ENCODE measurements around the gene MAST4.

Gene MAST4

DNA sequence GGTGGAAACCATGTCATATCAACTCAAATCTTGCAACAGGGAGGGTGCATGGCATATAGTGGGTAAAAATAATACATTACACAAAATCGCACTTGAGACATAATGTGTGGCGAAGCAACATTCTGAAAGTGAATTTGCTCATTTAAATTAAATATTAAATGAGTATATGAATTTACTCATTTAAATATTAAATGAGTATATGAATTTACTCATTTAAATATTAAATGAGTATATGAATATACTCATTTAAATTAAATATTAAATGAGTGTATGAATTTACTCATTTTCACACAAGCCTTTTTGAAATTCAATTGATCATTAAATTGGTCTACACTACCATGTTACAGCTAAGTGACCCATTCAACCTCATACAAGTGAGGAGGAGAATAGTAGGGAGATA is 10.5 kb downstream of the MAST4 start:
- no peak for DNase-seq

DNA sequence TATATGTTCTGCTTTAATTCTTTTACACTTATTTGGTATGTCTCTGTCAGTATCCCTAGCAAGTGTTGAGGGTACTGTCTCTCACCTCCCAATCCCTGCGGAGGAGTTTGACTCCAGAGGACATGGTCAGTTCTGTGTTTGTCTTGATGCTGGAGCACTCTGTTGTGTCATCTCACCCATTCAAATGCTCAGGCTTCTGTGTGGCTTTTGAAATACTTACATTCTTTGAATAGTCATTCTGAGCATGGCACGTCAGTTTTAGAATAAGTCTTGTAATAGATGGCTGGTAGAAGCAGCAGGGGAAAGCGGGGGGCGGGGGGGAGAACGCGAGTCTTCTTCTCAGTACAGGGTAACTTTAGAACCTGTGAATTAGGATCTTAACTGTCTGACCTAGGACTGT is 12.3 kb downstream of the MAST4 start:
- no peak for DNase-seq

DNA sequence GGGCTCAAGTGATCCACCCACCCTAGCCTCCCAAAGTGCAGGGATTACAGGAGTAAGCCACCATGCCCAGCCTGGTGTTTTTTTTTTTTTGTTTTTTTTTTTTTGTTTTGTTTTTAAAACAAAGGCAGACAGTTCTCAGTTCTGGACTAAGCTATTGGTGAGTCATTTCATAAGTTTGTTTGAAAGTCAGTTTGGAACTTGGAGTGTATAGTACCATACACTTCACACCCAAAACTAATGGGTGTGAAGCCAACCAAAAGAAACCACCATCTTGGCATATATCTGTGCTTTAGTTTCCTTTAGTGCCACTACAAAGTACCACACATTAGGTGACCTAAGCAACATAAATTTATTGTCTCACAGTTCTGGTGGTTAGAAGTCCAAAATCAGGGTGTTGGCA is 13.4 kb downstream of the MAST4 start:
- DNase-seq, result no peak

DNA sequence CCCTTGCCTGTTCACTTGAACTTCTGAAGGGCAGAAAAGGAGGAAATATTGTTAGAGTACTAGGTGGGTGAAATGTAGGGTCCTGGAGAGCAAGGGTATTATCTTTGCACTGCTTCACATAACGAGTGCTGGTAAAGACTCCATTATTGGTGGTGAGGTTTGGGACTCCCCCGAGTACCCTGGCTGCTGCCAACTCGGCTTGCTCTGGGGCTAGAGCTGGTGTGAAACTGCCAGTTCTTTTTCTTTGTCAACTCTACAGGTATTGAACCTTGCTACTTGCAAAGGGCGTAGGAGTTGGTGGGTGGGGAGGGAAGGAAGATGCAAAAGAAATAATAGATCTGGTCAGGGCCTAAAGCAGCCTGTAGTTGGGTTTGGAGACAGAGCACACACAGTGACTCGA is 16.0 kb downstream of the MAST4 start:
- no peak for DNase-seq

DNA sequence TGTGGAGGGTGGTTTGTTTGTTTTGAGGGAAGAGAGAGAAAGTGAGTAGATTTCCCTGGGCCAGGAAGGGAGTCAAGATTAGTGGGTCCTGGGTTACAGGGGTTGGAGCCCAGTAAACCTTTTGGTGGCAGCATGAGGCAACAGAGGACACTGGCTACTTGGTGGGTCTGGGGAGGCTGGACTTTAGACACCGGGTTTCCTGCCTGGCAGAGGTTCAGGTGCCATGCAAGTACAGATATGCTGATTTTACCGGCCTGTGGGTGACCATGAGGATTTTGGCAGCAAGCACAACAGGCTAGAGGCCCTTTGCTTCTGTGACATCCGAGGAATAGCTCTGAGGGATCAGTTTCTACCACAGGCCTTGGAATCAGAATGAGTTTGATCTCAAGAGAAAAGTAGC is 18.9 kb downstream of the MAST4 start:
- no peak for DNase-seq

DNA sequence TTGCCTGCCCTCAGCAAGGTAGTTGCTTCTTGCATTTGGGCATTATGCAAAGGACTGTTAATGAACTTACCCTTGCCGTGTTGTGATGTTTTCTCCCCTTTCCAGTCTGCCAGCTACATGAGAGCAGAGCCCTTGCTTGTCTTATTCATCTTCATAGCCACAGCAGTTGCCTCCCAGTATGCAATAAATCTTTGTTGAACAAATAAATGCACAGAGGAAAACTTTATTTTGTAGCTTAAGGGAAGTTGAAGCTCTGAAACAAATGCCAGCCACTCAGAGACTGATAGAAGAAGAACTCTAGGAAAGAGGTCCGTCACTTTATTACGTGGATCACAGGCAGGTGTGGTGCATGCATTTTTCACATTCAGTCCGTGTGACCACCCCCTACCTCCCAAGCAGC is 19.7 kb downstream of the MAST4 start:
- DNase-seq, result no peak

DNA sequence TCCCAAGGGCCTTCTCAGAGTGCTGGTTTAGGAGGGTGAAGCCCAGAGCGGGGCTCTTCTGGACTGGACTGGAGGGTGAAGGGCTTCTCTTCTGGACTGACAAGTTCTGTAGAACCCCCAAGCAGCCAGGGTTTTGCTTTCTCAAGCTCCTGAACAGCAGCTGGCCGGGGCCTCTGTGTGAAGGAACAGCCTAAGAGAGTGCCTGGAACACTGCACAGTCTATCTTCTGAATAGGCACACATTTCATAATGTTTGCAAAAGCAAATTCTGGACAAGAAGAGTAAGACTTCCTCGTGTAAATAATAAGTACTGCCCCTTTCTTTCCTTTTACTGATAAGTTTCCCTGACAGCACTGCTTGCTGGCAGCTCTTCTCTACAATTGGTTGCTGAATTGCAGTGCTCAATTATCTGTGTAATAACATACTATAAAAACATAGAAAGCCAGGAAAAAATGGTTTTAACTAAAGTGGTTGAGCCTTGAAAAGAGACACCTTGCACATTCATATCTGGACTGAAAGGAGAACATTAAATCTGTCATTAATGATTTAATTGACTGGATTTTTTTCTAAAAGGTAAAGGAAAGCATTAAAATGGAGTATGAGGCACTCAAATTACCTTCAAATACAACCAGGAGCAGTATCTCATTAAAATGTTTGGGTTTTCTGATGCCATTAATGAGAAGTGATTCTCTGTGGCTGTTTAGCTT is 20.5 kb downstream of the MAST4 start:
- no peak for DNase-seq

DNA sequence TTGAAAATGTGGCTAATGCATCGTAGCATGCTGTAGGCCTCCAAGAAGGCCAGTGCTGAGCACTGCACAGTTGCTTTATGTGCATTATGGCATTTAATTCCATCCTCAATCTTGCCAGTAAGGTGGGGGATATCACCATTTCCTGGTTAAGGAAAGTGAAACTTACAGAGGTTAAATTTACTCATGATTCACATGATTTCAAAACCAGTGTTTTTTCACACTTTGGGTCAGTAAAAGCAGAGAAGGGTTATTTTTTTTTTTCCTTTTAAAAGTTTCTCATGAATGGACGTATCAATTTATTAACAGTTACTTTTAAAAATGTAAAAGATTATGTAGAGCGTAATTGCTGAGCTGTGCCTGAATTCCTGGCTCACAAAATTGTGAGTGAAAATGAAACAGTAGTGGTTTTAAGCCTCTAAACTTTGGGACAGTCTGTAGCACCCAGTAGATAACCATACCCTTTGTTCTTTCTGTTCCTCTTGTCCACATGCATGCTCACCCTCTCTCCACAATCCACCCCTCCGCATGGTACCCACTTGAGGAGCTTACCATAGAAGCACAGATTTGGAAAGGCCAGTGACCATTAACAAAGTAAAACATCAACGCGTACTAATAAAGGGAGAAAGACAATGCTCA is 21.2 kb downstream of the MAST4 start:
- DNase-seq, result no peak

DNA sequence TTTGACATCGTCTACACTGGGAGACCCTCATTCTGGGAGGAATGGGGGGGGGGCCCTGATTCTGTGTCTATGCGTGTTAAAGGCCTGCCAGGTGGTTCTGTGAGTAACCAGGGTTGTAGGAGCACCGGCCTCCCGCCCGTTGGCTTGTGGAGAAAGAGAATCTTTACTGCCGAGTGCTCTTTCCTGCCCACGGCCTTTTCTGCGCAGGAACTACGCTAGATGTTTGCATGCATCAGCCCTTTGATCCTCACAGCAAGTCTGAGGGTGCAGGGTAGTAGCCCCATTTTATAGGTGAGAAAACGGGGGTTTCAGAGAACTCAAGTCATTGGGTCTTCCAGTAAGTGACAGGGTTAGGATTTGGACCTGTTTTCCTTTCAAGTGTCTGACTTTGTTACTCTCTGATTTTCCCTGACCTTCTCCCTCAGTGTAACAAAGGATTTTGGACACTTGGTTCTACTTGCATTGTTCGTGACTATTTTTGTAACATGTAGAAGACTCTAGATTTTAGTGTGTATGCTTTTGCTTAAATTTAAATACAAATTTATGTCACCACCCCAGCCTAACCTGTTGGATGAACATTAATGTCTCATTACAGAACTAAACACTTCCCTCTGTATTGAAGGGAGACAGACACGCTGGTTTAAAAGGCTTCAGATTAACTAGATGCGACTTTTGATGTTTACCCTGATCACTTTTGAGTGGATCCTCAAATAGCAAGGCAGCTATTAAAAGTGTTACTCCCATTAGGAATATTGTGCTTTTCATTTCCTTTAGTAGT is 22.0 kb downstream of the MAST4 start:
- DNase-seq, result no peak

DNA sequence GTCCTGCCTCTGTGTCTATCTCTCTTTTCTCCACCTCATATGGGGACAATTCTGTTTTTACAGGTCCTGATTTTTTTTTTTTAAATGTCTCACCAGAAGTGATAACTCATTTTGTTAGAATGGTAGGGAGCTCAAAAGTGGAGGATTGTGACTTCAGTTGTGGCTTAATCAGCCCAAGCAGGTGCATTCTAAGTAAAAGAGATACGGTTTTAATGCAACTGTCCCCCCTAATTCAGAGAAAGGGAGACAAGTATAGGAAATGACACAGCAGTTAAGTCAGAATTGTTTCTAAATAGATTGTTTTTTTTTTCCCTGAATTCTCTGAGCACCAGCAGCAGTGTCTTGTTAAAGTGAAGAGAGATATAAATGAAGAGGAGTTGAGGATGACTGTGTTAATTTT is 24.5 kb downstream of the MAST4 start:
- DNase-seq, result no peak

DNA sequence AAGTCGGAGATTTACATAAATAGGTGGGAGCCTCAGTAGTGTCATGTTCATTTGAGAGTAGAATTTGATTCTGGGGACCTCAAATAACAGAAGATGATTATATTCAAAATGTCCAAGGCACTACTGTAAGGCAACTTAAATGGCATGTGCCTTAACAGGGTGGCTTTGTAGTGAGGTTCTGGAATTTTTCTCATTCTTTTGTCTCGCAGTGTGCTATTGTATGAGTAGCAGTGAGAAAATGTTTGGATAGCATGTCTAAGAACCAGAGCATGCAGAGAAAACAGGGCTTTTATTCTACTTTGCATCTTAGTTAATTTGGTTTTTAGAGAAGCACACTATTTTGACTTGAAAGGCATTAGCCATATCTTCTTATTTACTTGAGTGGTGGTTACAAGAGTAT is 25.0 kb downstream of the MAST4 start:
- no peak for DNase-seq

DNA sequence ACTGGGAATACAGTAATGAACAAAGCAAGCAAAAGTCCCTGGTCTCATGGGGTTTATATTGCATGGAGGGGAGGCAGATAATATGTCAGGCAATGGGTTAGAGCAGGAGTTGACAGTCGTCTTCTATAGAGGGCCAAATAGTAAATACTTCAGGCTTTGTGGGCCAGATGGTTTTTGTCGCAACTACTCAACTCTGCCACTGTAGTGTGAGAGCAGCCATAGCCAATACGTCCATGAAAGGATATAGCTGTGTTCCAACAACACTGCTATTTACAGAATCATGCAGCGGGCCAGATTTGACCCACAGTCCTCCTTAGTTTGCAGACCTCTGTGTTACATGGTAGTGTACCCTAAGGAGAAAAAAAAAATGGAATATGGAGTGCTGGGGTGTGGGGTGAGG is 25.5 kb downstream of the MAST4 start:
- DNase-seq, result no peak

DNA sequence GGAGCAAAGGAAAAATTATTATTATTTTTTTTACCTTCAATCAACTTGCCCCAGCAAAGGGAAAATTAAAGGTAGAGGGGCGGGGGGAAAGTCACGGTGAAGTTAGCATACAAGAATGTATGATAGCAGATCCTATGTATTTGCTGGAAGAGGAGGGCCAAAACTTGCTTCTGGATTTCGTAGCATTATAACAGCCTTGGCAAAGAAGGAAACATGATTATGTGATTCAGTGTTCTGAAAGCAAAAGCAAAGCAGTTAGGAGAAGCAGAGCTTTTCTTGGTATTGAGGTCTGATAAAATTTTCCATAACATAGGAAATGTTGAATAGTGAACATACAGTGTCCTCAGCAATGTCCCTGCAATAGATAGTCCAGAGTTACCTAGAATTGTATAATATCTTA is 32.4 kb downstream of the MAST4 start:
- no peak for DNase-seq

DNA sequence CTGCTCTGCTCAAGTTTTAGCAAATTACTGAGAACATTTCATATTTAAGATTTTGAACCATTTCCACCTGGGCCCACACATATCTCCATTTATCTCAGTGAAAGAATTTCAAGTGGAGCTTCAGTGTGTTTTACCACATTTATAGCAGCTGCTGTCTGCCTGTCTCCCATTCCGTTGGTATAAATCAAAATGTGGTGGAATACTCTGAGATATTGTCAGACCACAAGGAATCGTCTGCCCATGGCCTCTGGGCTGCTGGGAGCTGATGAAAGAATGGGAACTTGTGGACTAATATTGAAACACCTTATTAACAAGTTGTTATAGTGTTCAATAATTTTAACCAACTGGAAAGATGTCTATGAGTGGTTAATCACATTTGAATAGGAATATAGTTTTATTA is 33.3 kb downstream of the MAST4 start:
- DNase-seq, result no peak

DNA sequence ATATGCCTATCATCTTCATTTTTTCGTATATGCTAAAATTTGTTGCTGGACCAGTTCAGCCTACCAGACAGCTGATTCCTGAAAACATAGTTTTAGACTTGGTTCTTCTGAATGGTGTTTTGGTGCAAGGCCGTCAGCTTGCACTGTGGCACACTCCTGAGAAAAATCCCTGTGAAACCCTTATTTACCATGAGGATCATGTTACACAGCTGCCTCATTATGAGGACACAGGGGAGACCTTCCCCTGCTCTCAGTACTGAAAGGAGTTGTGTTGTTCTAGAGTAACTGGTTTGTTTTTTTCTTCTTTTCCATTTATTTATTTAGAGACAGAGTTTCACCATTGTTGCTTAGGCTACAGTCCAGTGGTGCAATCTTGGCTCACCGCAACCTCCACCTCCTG is 37.6 kb downstream of the MAST4 start:
- DNase-seq, result no peak

DNA sequence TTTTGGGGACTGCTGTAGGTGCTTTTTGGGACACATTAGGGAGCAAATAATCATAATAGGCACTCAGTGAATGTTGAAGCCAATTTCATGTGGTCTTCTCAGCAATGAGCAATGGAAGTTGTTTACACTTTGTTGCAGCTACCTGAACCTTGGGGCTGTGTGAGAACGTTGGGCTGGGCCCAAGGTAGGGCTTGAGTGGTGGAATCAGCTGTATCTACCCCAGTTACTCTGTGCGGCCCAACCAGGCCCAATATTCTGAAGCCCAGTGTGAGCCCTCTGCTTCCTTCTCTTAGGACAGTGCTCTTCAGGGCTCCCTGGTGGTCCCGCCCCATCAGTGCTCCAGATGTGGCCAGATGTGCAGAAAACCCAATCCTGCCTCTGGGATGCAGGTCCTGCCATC is 38.4 kb downstream of the MAST4 start:
- DNase-seq, result no peak

DNA sequence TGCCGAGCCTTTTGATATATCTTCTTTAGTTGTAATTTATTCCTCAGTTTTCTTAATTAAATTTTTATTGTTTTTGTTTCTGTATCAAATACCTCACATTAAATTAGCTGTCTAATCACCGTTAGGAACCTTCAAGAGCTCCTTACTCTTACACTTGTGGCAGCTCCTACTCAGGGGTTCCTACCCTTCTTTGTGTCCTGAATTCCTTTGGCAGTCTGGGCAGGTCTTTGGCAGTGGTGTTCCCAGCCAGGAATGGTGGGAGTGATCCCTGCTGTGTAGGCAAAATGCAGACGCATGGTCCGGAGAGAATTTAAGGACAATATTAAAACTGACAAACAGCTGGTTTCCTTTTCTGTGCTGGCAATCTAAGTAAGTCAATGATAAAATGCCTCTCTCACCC is 41.8 kb downstream of the MAST4 start:
- no peak for DNase-seq

DNA sequence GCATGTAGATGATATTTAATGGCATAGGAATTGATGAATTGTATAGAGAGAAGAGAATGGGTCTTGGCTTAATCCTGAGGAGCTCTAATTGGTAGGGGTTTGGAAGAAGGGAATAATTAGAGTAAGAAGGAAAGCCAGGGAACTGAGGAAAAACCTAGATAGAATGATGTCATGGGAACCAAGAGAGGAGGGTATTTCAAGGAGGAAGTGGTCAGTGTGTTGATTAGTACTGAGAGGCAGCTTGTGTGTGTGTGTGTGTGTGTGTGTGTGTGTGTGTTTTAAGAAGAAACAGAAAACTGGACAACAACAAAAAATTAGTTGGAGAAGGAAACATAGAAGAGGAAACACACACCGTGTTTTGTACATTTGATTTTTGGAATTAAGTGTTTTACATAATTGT is 42.8 kb downstream of the MAST4 start:
- no peak for DNase-seq

DNA sequence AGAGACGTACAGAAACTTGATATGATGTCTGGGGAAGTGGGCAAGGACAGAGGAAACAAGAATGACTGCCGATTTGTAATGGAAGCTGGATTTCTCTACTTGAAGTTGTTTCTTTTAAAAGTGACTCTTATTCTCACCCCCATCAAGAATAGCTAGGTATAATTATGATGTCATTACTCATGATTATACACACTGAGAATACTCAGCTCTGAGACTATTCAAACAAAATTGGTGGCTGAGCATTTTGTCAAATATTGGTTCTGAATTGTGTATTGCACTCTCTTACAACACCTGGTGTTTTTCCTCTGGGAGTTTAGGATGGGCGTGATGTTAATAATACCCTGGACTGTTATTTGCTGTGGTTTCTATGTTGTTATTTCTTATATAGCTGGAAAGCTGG is 46.3 kb downstream of the MAST4 start:
- no peak for DNase-seq

DNA sequence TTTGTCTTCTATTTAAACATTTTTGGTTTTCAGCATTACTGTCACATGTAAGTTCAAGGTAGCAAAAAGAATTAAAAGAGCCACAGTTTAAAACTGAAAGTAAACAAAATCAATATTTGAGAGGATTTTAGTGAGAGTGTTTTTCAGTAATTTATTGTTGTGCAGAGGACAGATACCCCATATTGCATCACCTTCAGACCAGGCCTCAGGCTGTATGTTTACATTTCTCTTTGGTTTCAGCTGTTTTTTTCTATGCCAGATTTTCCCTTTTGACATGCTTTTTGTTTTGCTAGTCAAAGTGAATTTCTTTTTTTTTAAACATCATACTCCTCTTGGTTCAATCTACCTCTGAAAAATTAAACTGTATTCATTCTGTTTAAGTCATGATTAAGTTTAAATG is 47.2 kb downstream of the MAST4 start:
- no peak for DNase-seq

DNA sequence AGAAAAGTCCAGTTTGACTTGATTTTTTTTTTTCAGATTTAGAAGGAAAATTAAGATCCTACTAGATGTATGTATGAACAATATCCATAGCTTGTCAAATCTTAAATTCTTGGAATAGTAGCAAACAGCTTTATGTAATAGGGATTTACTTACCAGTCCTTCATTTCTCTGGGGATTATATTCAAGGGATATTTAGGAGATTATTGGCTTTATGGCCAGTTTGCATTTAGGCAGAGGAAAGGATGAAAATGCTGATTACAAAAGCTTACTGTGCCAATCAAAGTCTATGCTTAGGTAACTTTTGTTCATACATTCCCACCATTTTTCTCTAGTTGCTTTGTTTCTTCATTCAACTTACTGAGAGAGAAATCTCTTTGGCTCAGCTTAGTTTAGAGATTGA is 47.9 kb downstream of the MAST4 start:
- no peak for DNase-seq

DNA sequence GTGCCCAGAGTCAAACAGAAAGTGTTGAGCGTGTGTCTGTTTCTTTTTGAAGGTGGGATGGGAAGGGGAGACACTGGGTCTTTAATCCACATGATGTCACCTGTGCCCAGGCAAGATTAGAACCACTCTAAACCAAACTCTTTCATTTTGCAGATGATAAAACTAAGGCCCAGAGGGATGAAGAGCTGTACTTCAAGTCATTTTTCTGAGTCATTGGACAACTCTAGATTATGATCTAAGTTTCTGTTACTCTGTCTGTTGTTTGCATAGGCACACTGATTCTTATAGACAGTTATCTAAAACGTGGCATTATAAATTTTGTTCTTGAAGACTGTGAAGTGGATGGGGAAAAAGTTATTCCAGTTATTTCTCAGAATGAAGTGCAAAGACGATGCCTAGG is 48.8 kb downstream of the MAST4 start:
- no peak for DNase-seq

DNA sequence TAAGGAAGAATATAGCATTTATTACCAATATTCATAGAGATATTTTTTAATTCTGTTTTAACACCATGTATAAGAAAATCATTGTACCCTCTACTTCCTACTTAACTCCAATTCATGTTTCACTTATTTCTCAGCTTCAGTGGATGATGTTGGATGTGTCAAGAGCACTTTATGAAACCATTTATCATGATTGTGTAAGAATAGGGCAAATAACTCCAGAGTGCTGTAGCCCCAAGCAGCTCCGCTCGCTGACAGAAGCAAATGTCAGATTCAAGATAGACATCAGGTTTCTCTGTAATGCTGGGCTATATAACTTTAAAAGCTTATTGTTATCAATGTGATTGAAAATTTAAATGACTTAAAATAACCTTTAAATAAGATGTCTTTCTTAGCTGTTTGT is 50.4 kb downstream of the MAST4 start:
- no peak for DNase-seq

DNA sequence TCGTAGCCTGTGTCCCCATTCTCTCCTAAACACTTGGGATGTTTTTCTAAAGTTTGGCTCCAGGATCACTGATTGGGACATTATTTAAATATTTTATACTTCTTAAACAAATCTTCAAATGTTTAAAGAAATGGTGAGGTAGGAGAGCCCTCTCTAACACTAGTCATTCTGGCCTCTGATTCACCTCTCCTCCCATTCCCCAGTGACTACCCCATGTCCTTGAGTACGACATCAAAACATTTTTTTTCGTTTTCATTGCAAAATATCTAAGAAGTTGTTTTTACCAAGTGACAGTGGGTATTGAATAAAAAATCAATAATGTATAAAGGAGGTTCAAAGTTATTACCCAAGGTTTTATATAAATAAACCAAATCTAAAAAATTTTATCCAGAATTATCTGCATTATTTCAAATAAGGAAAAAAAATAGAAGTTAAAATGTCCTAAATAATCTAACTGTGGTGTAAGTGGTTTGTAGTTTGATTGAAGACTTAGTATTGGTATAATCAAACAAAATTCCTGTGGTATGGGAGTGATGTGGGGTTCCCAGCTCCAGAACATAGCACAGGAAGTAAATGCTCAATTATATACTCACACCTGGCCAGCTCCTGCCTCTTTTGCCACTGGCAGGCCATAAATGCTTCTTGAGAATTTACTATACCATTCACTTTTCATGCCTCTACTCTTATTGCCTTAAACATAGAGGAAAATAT is 51.1 kb downstream of the MAST4 start:
- no peak for DNase-seq
